ENCODE results near the gene TCAP.

TCAP gene, protein sequence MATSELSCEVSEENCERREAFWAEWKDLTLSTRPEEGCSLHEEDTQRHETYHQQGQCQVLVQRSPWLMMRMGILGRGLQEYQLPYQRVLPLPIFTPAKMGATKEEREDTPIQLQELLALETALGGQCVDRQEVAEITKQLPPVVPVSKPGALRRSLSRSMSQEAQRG

DNA sequence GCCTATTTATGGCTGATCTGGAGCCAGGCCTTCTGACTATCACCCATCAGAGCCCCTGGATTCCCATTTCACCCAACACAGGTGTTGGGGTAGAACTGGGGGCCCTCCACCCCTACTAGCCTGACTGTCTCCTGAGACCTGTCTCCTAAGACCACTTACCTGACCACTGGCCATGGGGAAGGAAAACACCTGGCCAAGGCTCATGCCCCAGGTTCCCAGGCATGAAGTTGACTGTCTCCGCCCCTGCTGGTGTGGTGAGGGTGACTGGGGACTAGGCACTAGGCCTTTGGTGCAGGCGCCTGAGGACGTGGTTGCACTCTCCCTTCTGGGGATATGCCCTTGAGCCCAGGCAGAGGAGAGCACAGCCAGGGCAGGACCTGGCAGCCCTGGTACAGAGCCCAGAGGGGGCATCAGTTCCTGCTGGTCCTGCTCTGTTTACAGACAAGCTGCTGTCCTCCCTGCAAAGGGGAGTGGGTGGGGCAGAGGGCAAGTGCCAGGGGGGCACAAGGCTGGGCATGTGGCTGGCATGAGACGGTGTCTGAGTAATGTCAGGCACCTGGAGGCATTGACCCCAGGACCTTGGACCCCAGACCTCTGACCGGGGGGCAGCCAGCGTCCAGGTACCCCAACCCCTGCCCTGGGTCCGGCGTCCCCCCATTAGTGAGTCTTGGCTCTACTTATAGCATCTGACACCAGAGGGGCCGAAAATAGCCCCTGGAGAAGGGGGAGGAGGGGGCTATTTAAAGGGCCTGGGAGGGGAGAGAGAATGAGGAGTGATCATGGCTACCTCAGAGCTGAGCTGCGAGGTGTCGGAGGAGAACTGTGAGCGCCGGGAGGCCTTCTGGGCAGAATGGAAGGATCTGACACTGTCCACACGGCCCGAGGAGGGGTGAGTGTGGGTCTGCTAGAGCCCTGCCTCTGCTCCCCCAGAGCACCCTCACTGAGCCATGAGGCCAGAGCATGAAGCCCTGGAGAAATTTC, at the start of gene TCAP:
TCAP (plus strand) TSS at position 769 of the 981 bp plus-strand sequence; CDS start at position 780, 11 bp downstream.
- no peak for DNase-seq (ENCODE audit: low read depth in 2 of 2)

DNA sequence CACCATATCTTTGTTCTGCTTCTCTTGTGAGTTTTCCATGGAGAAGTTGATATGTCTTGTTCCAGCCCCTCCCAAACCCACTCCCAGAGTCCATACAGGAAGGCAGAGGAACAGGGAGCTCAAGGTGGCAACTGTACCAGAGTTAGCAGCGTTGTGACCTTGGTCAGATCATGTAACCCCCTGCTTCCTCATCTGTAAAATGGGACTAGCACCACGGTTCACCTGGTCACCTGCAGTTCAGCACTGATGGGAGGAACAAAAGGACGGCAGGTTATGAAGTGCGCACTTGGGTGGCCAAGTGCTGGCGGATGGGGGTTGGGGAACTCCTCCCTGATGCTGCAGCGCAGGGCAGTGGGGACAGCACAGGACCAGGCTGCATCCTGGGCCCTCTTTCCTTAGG, 49.7 kb upstream of the TCAP start:
- no peak for DNase-seq (ENCODE audit: low read depth in 2 of 2)

DNA sequence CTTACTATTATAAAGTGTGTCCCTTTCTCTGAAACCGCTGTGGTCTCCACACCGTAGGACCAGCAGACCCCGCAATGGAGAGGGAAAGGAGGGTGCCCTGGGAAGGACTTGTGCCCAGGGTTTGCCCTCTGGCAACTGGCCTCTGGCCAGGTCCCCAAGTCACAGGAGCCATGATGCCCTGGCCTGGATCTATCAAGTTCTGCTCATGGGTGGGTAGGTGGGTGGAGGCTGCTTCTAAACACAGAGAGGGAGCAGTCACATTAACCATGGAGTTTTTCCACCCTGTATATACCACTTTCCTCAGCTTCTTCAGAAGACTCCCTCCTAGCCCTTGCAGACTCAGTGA, 48.1 kb upstream of the TCAP start:
- no peak for DNase-seq (ENCODE audit: low read depth in 2 of 2)

DNA sequence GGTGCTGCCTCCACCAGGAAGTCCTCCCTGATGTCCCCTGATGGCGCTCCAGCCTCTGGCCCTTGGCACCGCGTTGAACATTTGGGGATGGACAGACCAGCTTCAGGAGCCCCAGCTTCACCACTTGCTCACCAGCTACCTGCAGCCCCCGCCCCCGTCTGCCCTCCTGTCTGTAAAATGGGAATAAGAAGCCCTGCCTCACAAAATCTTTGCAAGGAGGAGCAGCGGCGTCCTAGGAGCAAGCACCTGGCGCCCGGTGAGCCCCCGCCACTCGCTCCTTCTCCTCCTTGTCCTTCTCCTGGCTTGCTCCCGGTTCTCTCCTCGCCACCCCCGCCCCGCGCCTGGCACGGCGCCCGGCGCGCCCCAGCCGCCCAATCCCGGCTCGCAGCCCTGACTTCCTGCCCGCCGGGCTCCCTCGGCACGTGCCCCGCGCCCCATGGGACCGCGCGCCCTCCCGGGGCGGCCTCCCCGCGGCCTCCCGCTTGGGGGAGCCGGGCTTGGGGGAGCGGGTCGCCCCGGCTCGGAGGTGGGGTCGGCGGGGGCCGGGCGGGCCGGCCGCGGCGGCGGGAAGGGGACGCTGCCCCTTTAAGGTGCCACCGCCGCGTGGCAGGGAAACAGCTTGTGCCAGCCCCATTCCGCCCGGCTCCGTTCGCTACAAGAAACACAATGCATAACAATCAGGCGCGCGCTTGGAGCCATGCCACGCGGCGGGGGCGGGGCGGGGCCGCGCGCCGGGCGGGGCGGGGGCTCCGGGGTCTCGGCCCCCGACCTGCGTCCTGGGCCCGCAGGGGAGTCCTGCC, 47.5 kb upstream of the TCAP start:
- peak in 1 of 2 donors; percentile 42 for DNase-seq (ENCODE audit: low read depth in 2 of 2)

DNA sequence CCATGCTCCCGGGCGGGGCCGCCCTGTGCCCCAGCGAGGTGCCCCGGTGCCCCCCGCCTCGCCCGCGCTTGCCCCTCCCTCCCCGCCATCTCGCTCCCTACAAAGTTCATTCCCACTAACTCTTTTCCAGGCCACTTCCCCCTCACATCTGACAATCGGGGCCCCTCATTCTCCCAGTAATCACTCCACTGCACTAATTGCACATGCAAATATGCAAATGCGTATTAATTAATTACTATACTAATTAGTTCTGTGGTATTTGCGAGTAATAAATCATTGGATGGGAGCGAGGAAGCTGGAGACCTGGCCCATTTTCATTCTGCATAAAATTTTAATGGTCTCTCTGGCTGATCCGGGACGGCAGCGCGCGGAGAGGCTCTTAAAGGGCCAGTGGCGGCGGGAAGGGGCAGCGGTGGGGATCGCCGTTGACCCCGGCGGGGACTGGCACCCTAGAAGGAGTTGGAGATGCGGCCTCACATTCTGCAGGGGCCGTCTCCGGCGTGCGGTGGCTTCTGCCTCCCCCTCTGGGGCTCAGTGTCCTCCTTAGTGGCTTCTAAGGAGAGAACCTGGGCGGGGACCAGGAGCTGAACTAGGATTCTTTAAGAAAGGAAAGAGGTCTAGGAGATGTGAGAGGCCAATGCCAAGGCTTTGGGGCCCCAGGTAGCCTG, 46.8 kb upstream of the TCAP start:
- DNase-seq (ENCODE audit: low read depth in 2 of 2) = no peak

DNA sequence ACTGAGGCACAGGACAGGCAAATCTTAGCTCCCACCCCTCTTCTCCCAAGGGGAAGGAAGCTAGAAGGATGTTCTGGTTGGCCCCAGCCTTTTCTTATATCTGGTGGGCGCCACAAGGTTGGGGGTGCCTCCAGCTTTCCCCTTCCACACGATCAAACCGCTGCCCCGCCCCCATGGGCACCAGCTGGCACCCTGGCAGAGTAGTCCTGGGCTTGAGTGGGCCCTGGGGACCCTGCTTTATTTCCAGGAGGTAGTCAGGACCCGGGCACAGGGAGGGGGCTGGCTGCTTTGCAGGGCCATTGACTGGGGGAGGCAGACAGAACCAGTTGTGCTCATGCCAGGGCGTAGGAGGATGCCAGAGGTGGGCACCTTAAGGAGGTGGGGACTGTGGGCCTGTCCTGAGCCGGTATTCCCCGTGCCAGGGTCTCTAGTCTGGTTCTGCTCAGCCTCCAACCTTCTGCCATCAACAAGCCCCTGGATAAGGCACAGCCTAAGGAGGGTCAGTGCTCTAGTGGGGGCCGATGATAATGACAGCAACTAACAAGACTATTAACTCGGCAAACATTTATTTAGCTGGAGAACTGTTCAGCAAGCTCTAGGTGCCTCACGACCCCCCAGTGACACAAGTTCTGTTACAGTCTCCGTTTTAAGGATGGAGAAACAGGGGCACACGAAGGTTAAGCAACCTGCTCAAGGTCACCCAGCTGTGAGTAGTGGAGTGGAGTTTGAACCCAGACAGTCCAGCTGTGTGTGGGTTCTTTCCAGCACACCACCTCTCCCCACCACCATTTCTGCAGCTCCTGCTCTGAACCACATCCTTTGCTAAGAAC, 46.0 kb upstream of the TCAP start:
- no peak for DNase-seq (ENCODE audit: low read depth in 2 of 2)

DNA sequence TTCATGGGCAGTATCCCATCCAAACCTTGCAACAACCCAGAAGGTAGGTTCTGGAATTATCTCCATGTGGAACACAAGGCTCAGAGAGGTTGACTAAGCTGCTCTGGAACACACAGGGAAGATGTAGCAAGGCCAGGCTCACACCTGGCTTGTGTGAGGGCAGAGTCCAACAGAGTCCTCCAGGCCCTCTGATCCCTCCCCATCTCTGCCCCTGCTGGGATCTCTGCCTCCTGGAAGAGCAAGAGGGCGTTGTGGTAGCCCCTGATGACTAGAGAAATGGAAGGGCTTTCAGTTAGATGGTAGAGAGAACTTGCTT, 45.4 kb upstream of the TCAP start:
- no peak for DNase-seq (ENCODE audit: low read depth in 2 of 2)

DNA sequence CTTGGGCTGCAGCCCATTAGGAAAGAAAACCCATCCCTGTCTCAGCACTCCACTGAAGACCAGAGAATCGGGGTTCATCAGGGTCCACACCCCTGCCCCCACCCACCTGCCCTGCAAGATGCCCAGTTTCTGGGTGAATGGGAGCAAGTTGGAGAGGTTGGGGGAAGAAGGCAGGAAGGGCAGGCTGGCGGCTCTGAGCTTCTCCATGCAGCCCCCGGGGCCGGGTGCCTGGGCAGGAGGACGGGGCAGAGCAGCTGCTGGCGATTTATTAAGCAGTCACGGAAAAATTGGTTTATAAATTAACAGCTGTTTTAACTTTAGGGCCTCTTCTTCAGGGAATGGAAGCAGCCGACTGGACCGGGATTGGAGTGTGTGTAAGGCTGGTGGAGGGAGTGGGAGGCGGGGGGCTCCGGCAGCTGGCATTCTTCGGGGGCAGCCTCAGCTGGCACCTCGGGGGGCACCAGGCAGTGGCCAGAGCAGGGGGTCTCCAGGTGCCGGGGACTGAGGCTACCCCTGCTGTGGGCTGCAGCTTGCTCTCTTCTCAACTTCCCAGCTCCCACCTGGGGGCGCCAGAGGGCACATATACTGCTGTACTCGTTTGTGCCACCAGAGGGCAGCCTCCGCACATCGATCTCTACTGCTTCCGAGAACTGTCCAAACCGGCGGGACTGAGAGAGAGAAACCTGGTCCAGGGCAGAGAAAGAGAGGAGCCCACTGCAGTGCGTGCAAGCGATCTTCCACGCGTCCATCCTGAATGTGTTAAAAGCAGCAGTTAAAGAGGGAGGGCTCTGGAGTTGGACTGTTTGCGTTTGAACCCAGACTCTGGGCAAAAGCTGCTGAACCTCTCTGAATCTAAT, 43.4 kb upstream of the TCAP start:
- DNase-seq (ENCODE audit: low read depth in 2 of 2) = peak; percentile 73 to 88

DNA sequence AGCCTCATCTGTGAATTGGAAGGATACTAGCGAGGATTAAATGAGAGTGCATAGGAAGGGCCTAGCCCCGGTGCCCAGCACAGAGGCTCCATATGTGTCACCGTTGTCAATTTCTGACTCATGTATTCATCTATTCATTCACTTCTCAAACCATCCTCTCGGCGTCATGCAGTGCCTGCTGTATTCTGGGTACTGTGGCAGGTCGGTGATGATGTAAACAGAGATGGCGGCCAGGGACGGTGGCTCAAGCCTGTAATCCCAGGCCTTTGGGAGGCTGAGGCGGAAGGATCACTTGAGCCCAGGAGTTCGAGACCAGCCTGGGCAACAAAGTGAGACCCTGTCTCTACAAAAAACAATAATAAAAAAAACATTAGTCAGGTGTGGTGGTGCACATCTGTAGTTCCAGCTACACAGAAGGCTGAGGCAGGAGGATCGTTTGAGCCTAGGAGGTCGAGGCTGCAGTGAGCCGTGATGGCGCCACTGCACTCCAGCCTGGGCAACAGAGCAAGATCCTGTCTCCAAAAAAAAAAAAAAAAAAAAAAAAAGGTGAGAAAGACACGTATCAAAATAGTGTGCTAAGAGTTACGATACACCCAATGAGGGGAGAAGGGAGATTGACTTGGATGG, 42.7 kb upstream of the TCAP start:
- DNase-seq (ENCODE audit: low read depth in 2 of 2) = peak in 1 of 2 donors; percentile 51

DNA sequence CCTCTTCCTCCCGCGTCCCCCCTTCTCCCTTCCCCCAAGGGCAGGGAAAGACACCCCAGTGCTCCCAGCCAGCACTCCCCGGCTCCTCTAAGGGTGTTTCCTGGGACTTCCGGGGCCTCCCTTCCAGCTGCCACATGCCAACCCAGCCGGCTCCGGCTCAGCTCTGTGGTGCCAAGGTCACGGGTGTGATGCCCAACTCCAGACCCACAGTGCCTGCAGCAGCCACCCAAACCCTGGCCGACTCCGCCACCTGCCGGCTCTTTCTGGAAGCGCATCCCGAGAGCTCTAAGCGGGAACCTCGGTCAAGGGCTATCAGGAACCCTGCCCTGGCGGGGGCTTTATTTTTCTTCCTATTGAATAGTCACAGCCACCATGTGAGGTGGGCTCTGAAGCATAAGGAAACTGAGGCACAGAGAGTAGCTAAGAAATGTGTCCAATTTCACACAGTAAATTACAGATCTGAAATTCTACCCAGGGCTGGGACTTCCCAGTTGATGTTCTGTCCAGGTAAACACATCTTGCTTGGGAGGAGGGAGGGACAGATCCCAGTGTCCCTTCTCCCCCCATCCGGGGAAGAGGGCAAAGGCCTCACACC, 41.7 kb upstream of the TCAP start:
- DNase-seq (ENCODE audit: low read depth in 2 of 2) = peak; percentile 81 to 91

DNA sequence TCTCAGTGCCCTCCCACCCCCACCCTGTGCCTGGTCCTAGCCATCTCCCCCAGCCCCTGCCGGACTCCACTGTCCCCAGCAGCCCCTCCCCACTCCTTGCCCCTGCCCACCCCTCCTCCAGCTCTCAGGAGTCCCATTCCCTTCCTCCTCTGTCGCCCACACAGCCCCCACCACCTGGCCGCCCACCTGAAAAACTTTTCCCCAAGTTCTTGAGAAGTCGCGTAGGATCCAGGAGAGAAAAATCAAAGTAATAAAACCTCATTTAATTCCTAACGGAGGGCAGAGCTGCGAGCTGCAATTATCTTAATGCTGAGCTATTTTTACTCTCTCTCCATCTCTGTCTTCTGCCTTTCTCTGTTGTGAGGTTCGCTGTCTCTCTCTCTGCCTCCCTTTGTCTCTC, 40.8 kb upstream of the TCAP start:
- no peak for DNase-seq (ENCODE audit: low read depth in 2 of 2)

DNA sequence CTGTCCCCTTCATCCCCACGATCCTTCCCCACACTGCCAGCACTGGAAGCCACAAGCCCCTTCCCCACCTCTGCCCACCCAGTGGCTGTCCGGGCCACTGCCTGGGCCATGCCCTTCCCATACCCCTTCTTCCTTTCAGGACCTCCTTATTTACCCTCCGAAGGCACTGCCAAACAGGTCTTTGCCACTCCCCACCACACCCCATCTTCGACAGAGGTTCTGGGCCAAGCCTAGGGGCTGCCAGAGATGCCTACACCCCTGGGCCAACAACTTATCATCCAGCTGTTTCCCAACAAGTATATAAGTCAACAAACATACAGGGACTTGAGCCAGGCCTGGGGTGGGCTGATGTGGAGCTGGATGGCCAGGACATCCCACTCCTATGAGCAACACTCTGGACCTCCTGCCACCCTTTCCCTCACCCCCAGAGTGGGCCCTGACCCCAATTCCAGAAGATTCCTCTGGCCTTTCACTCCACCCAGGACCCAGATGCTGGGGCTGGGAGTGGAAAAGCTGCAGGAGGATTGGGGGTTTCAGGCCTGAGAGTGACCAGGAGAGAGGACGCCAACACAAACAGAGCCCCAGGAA, 39.9 kb upstream of the TCAP start:
- DNase-seq (ENCODE audit: low read depth in 2 of 2) = no peak

DNA sequence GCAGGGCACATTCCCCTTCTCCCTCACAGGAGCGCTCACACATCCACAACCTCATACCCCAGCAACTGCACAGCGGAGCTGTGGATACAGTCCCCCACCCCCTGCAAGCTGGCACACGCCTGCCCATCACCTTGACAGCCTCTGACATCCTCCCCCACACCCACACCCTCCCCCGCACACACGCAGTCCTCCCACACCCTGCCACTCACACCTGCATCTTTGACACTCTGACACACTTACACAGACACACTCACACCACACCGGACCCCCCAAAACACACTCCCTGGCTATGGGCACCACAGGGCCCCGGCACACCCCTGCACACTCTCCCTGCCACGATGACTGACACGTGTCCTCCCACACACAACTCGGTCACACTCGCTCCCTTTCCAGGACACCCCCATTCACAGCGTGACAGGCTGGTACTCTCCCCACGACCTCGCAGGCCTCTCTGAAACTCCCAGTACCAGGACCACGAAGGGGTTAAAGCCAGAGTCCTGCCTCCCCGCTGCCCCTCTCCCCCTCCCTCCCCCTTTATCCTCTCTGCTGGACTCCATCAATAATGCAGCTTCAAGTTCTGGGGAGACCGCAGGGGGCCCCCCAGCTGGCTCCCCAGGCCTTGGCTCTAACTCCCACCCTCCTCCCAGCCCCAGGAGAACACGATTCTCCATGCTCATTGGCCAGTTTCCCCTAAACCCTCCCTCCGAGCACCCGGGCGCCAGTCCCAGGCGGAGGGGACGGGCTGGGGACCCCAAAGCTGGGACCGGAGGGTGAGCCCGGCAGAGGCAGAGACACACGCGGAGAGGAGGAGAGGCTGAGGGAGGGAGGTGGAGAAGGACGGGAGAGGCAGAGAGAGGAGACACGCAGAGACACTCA, 38.7 kb upstream of the TCAP start, which contains the start of gene PPP1R1B:
PPP1R1B (plus strand) TSS at position 782 of the 876 bp plus-strand sequence. CDS start 441 bp downstream, outside the sequence.
- no peak for DNase-seq (ENCODE audit: low read depth in 2 of 2)

DNA sequence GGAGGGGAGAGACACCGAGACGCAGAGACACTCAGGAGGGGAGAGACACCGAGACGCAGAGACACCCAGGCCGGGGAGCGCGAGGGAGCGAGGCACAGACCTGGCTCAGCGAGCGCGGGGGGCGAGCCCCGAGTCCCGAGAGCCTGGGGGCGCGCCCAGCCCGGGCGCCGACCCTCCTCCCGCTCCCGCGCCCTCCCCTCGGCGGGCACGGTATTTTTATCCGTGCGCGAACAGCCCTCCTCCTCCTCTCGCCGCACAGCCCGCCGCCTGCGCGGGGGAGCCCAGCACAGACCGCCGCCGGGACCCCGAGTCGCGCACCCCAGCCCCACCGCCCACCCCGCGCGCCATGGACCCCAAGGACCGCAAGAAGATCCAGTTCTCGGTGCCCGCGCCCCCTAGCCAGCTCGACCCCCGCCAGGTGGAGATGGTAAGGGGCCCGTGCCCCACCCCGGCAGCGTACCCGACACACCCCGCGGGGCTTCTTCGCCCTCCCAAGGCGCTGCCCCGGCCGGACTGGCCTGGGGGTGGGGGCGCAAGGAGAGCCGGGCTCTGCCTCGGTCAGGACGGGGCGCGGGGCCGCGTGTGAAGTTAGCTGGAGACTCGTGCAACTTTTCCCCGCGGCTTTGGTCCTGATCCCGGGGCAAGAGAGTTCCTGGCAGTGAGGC, 38.0 kb upstream of the TCAP start:
- DNase-seq (ENCODE audit: low read depth in 2 of 2) = no peak

DNA sequence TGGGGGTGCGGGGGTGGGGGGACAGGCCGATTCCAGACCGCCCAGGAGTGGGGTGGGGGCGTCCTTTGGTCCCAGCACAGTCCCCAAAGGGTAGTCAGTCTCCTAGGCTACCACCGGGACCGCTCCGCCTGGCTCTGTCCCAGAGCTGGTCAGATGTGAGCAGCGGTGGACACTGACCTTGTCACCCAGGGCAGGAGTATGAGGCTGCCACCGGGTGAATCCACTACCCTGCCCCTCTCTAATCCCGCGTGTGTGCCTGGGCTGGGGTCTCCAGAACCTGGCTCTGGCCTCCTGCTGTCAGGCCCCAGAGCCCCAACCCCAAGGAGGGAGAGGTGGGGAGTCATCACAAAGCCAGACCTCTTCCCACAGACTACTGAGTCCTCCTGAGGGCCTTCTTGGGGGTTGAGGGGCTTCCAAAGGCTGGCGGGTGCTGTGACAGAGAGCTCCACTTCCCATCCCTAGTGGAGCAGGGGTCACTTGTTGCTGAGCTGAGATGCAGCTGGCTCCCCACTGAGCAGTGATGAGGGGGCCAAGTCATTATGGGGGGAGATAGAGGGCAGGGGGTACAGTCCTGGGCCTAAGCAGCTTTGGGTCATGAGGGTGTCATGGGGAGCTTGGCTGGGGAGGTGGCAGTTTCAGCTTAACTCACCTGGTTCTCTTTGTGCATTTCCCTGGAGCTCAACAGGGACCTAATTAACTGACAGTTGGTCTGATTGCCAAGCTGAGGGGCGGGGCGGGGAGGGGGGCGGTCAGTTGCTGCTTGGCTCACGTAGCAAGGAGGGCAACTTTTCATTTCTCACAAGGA, 37.2 kb upstream of the TCAP start:
- no peak for DNase-seq (ENCODE audit: low read depth in 2 of 2)
